NB4 (cell line): ENCODE measurements around the gene HGFAC.

Experiments
- POLR2A ChIP-seq: IDR thresholded peaks from 2 replicates; pipeline ENCODE4 v1.6.1; 2011; ENCODE audit warnings: mild to moderate bottlenecking; ENCODE audit not compliant: insufficient read length; ENCODE audit errors: extremely low read depth
- TF ChIP-seq, protein P1 (sequence below): IDR thresholded peaks from one replicate; pipeline ENCODE4 v1.5.1; 2012; ENCODE audit warnings: low read depth, low read length
- TF ChIP-seq, protein P2 (sequence below): IDR thresholded peaks from 2 replicates; pipeline ENCODE4 v1.6.1; 2011; ENCODE audit warnings: low read depth, low read length

DNA sequence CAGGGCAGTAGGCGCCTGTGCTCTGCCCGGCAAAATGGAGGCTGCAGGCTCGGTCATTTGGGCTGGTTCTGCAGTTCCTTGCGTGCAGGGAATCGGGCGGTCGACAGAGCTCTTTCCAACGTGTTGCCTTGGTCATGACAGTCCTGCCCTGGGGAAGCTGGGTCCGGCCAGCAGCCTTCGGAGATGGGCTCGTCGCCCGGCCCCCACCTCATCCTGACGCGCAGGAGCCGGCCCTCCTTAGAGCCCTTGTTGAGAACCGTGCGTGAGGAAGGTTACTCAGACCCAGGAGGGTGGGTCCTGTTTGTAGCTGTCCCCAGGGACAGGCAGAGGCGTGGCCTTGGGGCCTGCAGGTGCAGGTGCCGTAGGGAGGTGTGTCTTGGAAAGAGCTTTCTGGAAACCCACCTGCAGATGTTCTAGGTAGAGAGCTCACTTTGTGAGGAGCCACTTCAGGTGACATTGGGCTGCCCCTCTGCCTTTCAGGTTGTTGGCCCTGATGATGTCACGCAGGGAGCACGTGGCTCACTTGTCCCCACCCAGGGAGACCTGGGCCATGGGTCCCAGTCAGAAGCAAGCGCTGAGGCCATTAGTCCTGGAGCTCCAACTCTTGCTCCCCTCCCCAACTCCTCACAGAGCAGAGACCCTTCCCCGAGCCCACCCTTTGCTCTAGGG lies 15.2 kb upstream of the HGFAC start:
- TF ChIP-seq, protein P1, sequence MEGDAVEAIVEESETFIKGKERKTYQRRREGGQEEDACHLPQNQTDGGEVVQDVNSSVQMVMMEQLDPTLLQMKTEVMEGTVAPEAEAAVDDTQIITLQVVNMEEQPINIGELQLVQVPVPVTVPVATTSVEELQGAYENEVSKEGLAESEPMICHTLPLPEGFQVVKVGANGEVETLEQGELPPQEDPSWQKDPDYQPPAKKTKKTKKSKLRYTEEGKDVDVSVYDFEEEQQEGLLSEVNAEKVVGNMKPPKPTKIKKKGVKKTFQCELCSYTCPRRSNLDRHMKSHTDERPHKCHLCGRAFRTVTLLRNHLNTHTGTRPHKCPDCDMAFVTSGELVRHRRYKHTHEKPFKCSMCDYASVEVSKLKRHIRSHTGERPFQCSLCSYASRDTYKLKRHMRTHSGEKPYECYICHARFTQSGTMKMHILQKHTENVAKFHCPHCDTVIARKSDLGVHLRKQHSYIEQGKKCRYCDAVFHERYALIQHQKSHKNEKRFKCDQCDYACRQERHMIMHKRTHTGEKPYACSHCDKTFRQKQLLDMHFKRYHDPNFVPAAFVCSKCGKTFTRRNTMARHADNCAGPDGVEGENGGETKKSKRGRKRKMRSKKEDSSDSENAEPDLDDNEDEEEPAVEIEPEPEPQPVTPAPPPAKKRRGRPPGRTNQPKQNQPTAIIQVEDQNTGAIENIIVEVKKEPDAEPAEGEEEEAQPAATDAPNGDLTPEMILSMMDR: no peak
- TF ChIP-seq, protein P2, sequence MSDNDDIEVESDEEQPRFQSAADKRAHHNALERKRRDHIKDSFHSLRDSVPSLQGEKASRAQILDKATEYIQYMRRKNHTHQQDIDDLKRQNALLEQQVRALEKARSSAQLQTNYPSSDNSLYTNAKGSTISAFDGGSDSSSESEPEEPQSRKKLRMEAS: no peak
- no peak for TF ChIP-seq POLR2A
